ENCODE results near the gene TCF4. TPM values are rescaled to one million over a fixed set of nuclear protein-coding genes. Genes with fewer than 3 reads are reported as not detected.

Gene TCF4
- polyA plus RNA-seq, 1 donor (not counting 4 experiments of a cell fraction or from before 2014, with no cell fraction given) = 9.7 TPM

GRCh38 chr18:55339990-55340389 lies 248.0 kb downstream of the TCF4 start:
- no peaks in the 10 kb centered on the region for H4K20me1 ChIP-seq (ENCODE audit: control insufficient read depth, extremely low read depth, insufficient read depth, low read length)
- TF ChIP-seq EZH2 (IDR thresholded peaks at IDR 0.05; ENCODE audit: low read length) = no peak
- no peaks in the 10 kb centered on the region for H3K4me1 ChIP-seq (ENCODE audit: control insufficient read depth, extremely low read depth, insufficient read depth, low read length)
- H3K27me3 ChIP-seq (ENCODE audit: control insufficient read depth, extremely low read depth, insufficient read depth, low read length) = no peaks in the 10 kb centered on the region
- no peak overlapping the region for H2AFZ ChIP-seq (ENCODE audit: control insufficient read depth, low read length)
- H3K27ac ChIP-seq (ENCODE audit: control insufficient read depth, insufficient read depth, low read length) = no peak overlapping the region
- FAIRE-seq = no peak
- H3K36me3 ChIP-seq (ENCODE audit: control insufficient read depth in 2 of 2, extremely low read depth in 1 of 2, insufficient read depth in 2 of 2, low read length in 2 of 2) = no peaks in the 10 kb centered on the region
- dilution Hi-C loops (cut with MboI; ENCODE audit: extremely low pct_ligation_motif_present, low sequenced_read_pairs) = no loop called here
- DNase-seq (ENCODE audit: low read depth, low spot score) = no peak
- no peak overlapping the region for H3K4me3 ChIP-seq (ENCODE audit: control insufficient read depth in 2 of 3, extremely low read depth in 1 of 3, insufficient read depth in 2 of 3, low read depth in 1 of 3, low read length in 3 of 3)
- H3K9ac ChIP-seq (ENCODE audit: control insufficient read depth, extremely low read depth, insufficient read depth, low read length) = no peak overlapping the region
- H3K9me3 ChIP-seq (ENCODE audit: control insufficient read depth, low read depth, low read length) = no peaks in the 10 kb centered on the region
- no peaks in the 10 kb centered on the region for H3K79me2 ChIP-seq (ENCODE audit: control insufficient read depth, insufficient read depth, low read length)
- H3K4me2 ChIP-seq (ENCODE audit: control insufficient read depth, extremely low read depth, insufficient read depth, low read depth, low read length) = no peak overlapping the region
- no peaks in the 10 kb centered on the region for H3K9me1 ChIP-seq (ENCODE audit: control insufficient read depth, extremely low read depth, insufficient read depth, low read length)

DNA sequence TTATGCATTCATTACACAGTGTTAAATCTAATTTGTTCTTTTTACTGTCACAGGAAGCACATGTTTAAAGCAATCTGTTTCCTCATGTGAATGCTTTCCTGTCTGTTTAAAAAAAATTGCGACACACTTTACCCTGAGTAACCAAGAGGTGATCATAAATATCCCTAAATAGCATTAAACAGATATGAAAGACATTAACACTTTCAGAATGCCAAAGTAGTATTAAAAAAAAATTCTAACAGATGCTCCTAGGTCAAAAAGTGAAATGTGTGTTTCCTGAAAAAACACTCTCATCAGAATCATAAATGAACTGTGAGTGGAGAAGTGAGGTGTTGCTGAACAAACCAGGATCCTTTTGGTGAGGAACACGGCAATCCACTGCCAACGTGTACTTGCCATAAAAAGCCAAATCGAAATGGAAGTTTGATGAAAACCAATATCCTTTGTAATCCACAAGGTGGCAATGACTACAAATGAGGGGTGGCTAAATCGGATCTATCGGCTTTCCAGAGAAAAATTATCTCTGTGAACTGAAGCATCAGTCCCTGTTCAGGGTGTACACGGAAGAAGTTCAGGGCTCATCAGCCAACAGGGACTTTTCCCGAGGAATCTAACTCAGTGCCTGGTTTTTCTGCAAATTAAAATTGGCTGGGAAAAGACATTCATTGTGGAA lies 248.9 kb downstream of the TCF4 start:
- Histone ChIP-seq H4K20me1 (ENCODE audit: control insufficient read depth, extremely low read depth, insufficient read depth, low read length) (no peaks in the 10 kb centered on the region), H3K4me1 (ENCODE audit: control insufficient read depth, extremely low read depth, insufficient read depth, low read length) (no peaks in the 10 kb centered on the region), H2AFZ (ENCODE audit: control insufficient read depth, low read length) (no peak overlapping the region), H3K4me3 (ENCODE audit: control insufficient read depth in 2 of 3, extremely low read depth in 1 of 3, insufficient read depth in 2 of 3, low read depth in 1 of 3, low read length in 3 of 3) (no peak overlapping the region), H3K9me1 (ENCODE audit: control insufficient read depth, extremely low read depth, insufficient read depth, low read length) (no peaks in the 10 kb centered on the region), H3K36me3 (ENCODE audit: control insufficient read depth in 2 of 2, extremely low read depth in 1 of 2, insufficient read depth in 2 of 2, low read length in 2 of 2) (no peaks in the 10 kb centered on the region), H3K79me2 (ENCODE audit: control insufficient read depth, insufficient read depth, low read length) (no peaks in the 10 kb centered on the region), H3K4me2 (ENCODE audit: control insufficient read depth, extremely low read depth, insufficient read depth, low read depth, low read length) (no peak overlapping the region), H3K27me3 (ENCODE audit: control insufficient read depth, extremely low read depth, insufficient read depth, low read length) (no peaks in the 10 kb centered on the region), H3K9ac (ENCODE audit: control insufficient read depth, extremely low read depth, insufficient read depth, low read length) (no peak overlapping the region), H3K9me3 (ENCODE audit: control insufficient read depth, low read depth, low read length) (no peaks in the 10 kb centered on the region), H3K27ac (ENCODE audit: control insufficient read depth, insufficient read depth, low read length) (no peak overlapping the region)
- TF ChIP-seq EZH2 (IDR thresholded peaks at IDR 0.05; ENCODE audit: low read length) (no peak), CTCF (optimal IDR thresholded peaks at IDR 0.05 in 1 of 3, IDR thresholded peaks at IDR 0.05 in 1 of 3, conservative IDR thresholded peaks at IDR 0.05 in 1 of 3; ENCODE audit: extremely low read depth in 1 of 3, insufficient read depth in 2 of 3, low read length in 3 of 3) (no peak)
- FAIRE-seq (no peak), DNase-seq (ENCODE audit: low read depth, low spot score) (no peak)
- dilution Hi-C loops (cut with MboI; ENCODE audit: extremely low pct_ligation_motif_present, low sequenced_read_pairs) = no loop called here

Measured in keratinocyte (primary cell).